K562 (cell line): ENCODE results near the gene HACD1. TPM values are rescaled to one million over a fixed set of nuclear protein-coding genes. Genes with fewer than 3 reads are reported as not detected.

ENCODE experiments used
- ATAC-seq: fragments of 200-7000 bp; cut with Tn5 transposase; 3 replicates; pipeline ENCODE4 v1.9.1; 2020; ENCODE audit warnings: moderate library complexity
- BruUV-seq: library from RNA; stranded (reverse); fragments of 400-500 nt; replicated peaks from 2 replicates; lab custom pipeline; 2021; lab: Mats Ljungman, UMichigan
- CTCF ChIA-PET: fragments of 300-600 bp; formaldehyde crosslinking; extraction: SDS; loops from one replicate; lab custom pipeline; 2021; ENCODE audit warnings: low intra/inter-chr PET ratio; lab: Yijun Ruan, JAX
- POLR2A ChIA-PET: fragments of 300-600, 350-650 bp; sonication (Branson Sonifier 250); formaldehyde crosslinking; extraction: SDS; loops from one replicate; lab custom pipeline; 2021; ENCODE audit warnings: antibody characterized with exemption, inconsistent platforms; lab: Yijun Ruan, JAX
- DNase-seq, 4 experiments: peaks; one replicate each; pipeline versions ENCODE4 v3.0.0 to v3.0.0-alpha.2; 2011 to 2018; ENCODE audit warnings: low spot score in 3 of 4, mixed read lengths in 3 of 4; ENCODE audit errors: extremely low read depth in 1 of 4
- FAIRE-seq: peaks from 2 replicates; lab custom pipeline; 2011; peaks lifted over from hg19 to GRCh38; lab: Jason Lieb, UNC
- H2AFZ ChIP-seq: 2 replicates; pipeline ENCODE4 v1.6.0; 2011; ENCODE audit warnings: low read depth, low read length, control low read depth, inconsistent platforms
- H3K27ac ChIP-seq: fragments of 200-600 bp; 3 replicates; pipeline ENCODE4 v1.8.0; 2011; ENCODE audit warnings: low read depth, mild to moderate bottlenecking, control low read depth, inconsistent platforms, low read length, moderate library complexity, mixed read lengths; ENCODE audit errors: extremely low read depth
- H3K27me3 ChIP-seq, 2 experiments: fragments of 300-600 bp in 1 of 2; 2 replicates in 1 of 2; 3 replicates in 1 of 2; pipeline versions ENCODE4 v1.6.0 to v1.8.0; 2011; ENCODE audit warnings: inconsistent platforms in 2 of 2, low read length in 2 of 2, mild to moderate bottlenecking in 1 of 2, mixed read lengths in 1 of 2, moderate library complexity in 1 of 2; ENCODE audit not compliant: control insufficient read depth in 2 of 2, insufficient read depth in 2 of 2
- H3K36me3 ChIP-seq: fragments of 300-600 bp; 3 replicates; pipeline ENCODE4 v1.8.0; 2011; ENCODE audit warnings: mild to moderate bottlenecking, low read length, inconsistent platforms; ENCODE audit not compliant: control insufficient read depth, insufficient read depth
- H3K4me1 ChIP-seq, 2 experiments: fragments of 200-600 bp in 1 of 2; replicated peaks in 1 of 2; 2 replicates in 1 of 2; 3 replicates in 1 of 2; pipeline versions ENCODE4 v1.5.1 to v1.8.0; 2011; ENCODE audit warnings: inconsistent platforms in 2 of 2, low read length in 2 of 2, mild to moderate bottlenecking in 1 of 2, mixed read lengths in 1 of 2, moderate library complexity in 1 of 2; ENCODE audit not compliant: control insufficient read depth in 2 of 2, insufficient read depth in 2 of 2
- H3K4me2 ChIP-seq: 2 replicates; pipeline ENCODE4 v1.6.1; 2011; ENCODE audit warnings: low read length, control low read depth, inconsistent platforms, mixed read lengths; ENCODE audit not compliant: insufficient read depth
- H3K4me3 ChIP-seq: fragments of 200-600 bp; sonication (generic), shearing (Covaris generic); 2 replicates; pipeline ENCODE4 v1.5.1; 2016; ENCODE audit warnings: control low read depth, inconsistent platforms
- H3K79me2 ChIP-seq: fragments of 200-600 bp; 3 replicates; pipeline ENCODE4 v1.8.0; 2011; ENCODE audit warnings: low read length, inconsistent platforms; ENCODE audit not compliant: control insufficient read depth, insufficient read depth
- H3K9ac ChIP-seq, 2 experiments: 2 replicates each; pipeline versions ENCODE4 v1.6.0 to v1.6.1; 2011; ENCODE audit warnings: low read depth in 2 of 2, low read length in 2 of 2, control low read depth in 1 of 2, inconsistent platforms in 1 of 2, mild to moderate bottlenecking in 1 of 2, mixed read lengths in 1 of 2; ENCODE audit not compliant: insufficient read depth in 1 of 2
- H3K9me1 ChIP-seq: one replicate; pipeline ENCODE4 v1.6.0; 2011; ENCODE audit warnings: inconsistent platforms, mild to moderate bottlenecking, low read length, moderate library complexity; ENCODE audit not compliant: control insufficient read depth, insufficient read depth
- H3K9me3 ChIP-seq: replicated peaks from 2 replicates; pipeline ENCODE4 v1.5.1; 2011; ENCODE audit warnings: low read depth, low read length, inconsistent platforms; ENCODE audit not compliant: control insufficient read depth, insufficient read depth
- H4K20me1 ChIP-seq: replicated peaks from 2 replicates; pipeline ENCODE4 v1.6.1; 2011; ENCODE audit warnings: low read length, inconsistent platforms, mixed read lengths; ENCODE audit not compliant: control insufficient read depth, insufficient read depth
- ADNP ChIP-seq: fragments of 200-800 bp; sonication (Bioruptor generic); IDR thresholded peaks from 2 replicates; pipeline ENCODE4 v1.6.1; 2016; ENCODE audit warnings: missing genetic modification characterization, missing compliant biosample characterization
- ASH1L ChIP-seq: fragments of 450-650 bp; IDR thresholded peaks from 2 replicates; pipeline ENCODE4 v1.6.1; 2018; ENCODE audit warnings: borderline replicate concordance, mild to moderate bottlenecking, low read depth; ENCODE audit not compliant: partially characterized antibody
- BCOR ChIP-seq: fragments of 450-650 bp; IDR thresholded peaks from 2 replicates; pipeline ENCODE4 v1.6.1; 2016
- CCAR2 ChIP-seq: fragments of 200-400 bp; formaldehyde crosslinking; IDR thresholded peaks from 2 replicates; pipeline ENCODE4 v1.6.1; 2017; ENCODE audit warnings: mild to moderate bottlenecking, low read depth, low read length
- CEBPB ChIP-seq: fragments of 450-650 bp; IDR thresholded peaks from 2 replicates; pipeline ENCODE4 v1.6.1; 2016; ENCODE audit warnings: missing genetic modification characterization, missing compliant biosample characterization
- CEBPG ChIP-seq, 3 experiments: fragments of 200-800 bp in 1 of 3; sonication (Bioruptor generic) in 1 of 3; sonication (generic) in 1 of 3; formaldehyde crosslinking in 1 of 3; IDR thresholded peaks in 2 of 3; conservative IDR thresholded peaks in 1 of 3; 2 replicates each; pipeline versions ENCODE4 v1.6.1 to v1.8.0; 2016 to 2022; ENCODE audit warnings: missing compliant biosample characterization in 2 of 3, missing genetic modification characterization in 2 of 3, mild to moderate bottlenecking in 1 of 3, missing genetic modification reagents in 1 of 3
- GTF2E2 ChIP-seq: fragments of 200-800 bp; sonication (Bioruptor generic); IDR thresholded peaks from 2 replicates; pipeline ENCODE4 v1.6.1; 2016; ENCODE audit warnings: missing genetic modification characterization, missing compliant biosample characterization
- HDAC3 ChIP-seq: fragments of 450-650 bp; IDR thresholded peaks from 2 replicates; pipeline ENCODE4 v1.6.1; 2018; ENCODE audit warnings: borderline replicate concordance, mild to moderate bottlenecking, moderate library complexity; ENCODE audit not compliant: partially characterized antibody
- MCM5 ChIP-seq: fragments of 450-650 bp; IDR thresholded peaks from 2 replicates; pipeline ENCODE4 v1.6.1; 2016; ENCODE audit warnings: low read depth
- RCOR1 ChIP-seq, 2 experiments: IDR thresholded peaks; 2 replicates each; pipeline ENCODE4 v1.6.1; 2012; ENCODE audit warnings: low read depth in 2 of 2, low read length in 2 of 2, borderline replicate concordance in 1 of 2, improper control_type of control experiment in 1 of 2
- SREBF1 ChIP-seq: fragments of 150-350 bp; IDR thresholded peaks from 2 replicates; pipeline ENCODE4 v1.6.1; 2014; ENCODE audit warnings: antibody characterized with exemption, low read depth, low read length, borderline replicate concordance
- YBX1 ChIP-seq: fragments of 450-650 bp; IDR thresholded peaks from 2 replicates; pipeline ENCODE4 v1.7.1; 2016; ENCODE audit warnings: mild to moderate bottlenecking
- ZC3H11A ChIP-seq: IDR thresholded peaks from 2 replicates; pipeline ENCODE4 v1.6.1; 2012; ENCODE audit warnings: low read depth, low read length, improper control_type of control experiment
- ZNF318 ChIP-seq, 2 experiments: fragments of 450-650 bp; IDR thresholded peaks; 2 replicates each; pipeline ENCODE4 v1.6.1; 2016; ENCODE audit warnings: mild to moderate bottlenecking in 2 of 2, borderline replicate concordance in 1 of 2, low read depth in 1 of 2, moderate library complexity in 1 of 2
- ZNF384 ChIP-seq: IDR thresholded peaks from 2 replicates; pipeline ENCODE4 v1.6.1; 2012; ENCODE audit warnings: low read depth, low read length, improper control_type of control experiment
- WGBS: fragments of 100-300 bp; shearing (Covaris generic); methylation state at CpG from one replicate; pipeline ENCODE4 v1.1.6; 2016; ENCODE audit warnings: low coverage, mixed read lengths; ENCODE audit not compliant: insufficient coverage; ENCODE audit errors: missing lambda C conversion rate; 5-methylcytosine and 5-hydroxymethylcytosine counted together
- in situ Hi-C: fragments of 300-500 bp; cut with MboI; formaldehyde crosslinking; loops from 4 replicates; pipeline ENCODE4 v1.15.0; 2018; ENCODE audit warnings: inconsistent platforms, mixed read lengths
- intact Hi-C: fragments of 100-400 bp; cut with micrococcal nuclease; formaldehyde crosslinking; loops from 2 replicates; pipeline ENCODE4 v1.14.2; 2022
- polyA plus RNA-seq, 8 experiments: library from polyadenylated mRNA; depleted of rRNA in 4 of 8; stranded (reverse) in 5 of 8; unstranded in 3 of 8; fragments of >200 nt; fragmentation: Nextera tagmentation in 2 of 8; fragmentation: Illumina TruSeq in 1 of 8; extraction: Ambion mirVana in 2 of 8; extraction: Trizol in 1 of 8; gene quantifications; 2 replicates each; pipeline versions ENCODE4 v1.2.1 to v1.2.3, GENCODE V29; 2011 to 2014; ENCODE audit warnings: inconsistent platforms in 1 of 8, missing spikeins in 1 of 8
- total RNA-seq, 7 experiments: library from RNA; depleted of rRNA in 6 of 7; stranded (reverse); fragments of >200 nt in 6 of 7; fragmentation: Illumina TruSeq in 2 of 7; extraction: Trizol in 2 of 7; gene quantifications; 2 replicates each; pipeline versions ENCODE4 v1.2.1 to v1.2.3, GENCODE V29; 2011 to 2021; ENCODE audit warnings: low replicate concordance in 1 of 7

Gene HACD1
- total and polyA plus RNA-seq, 9 of the 15 experiments (the other 6 are each of a cell fraction or from before 2014, with no cell fraction given), result 0.99 to 4.5 (median 2.4) TPM

- no peak for FAIRE-seq
- intact Hi-C loops (no loop called here), in situ Hi-C loops (no loop called here)
- Histone ChIP-seq H3K4me3 (no peak overlapping the region), H3K79me2 (peaks cover 92% of the 10 kb centered on the region), H3K4me1 (peaks cover 19 to 80% of the 10 kb centered on the region in 2 experiments), H3K4me2 (peak overlapping the region; percentile 28; the same call in 1 of the 2 replicates), H2AFZ (no peak overlapping the region), H4K20me1 (peaks cover 13% of the 10 kb centered on the region; the same call in 1 of the 2 replicates), H3K9me1 (no peaks in the 10 kb centered on the region), H3K27ac (no peak overlapping the region), H3K27me3 (no peaks in the 10 kb centered on the region), H3K9me3 (no peaks in the 10 kb centered on the region), H3K36me3 (peaks cover 17% of the 10 kb centered on the region), H3K9ac (no peak overlapping the region)
- WGBS, result 44% methylated on average over 3 of the region's 4 CpGs
- ChIA-PET POLR2A (interaction anchor here (0.6 to 2.0 kb wide), 4 partner anchors 11 to 1806 kb away, joined by 3 to 9 read pairs (median 4); partner anchors contain the start of gene STAM), CTCF (no interaction called here)
- ATAC-seq, result no peak
- peak in 1 of 4 experiments; percentile 29 for DNase-seq
- no TSS peak for BruUV-seq
- TF ChIP-seq ASH1L (no peak), CEBPG (CRISPR knock-in tag; IDR thresholded peaks at IDR 0.05) (no peak), CEBPG (tag; conservative IDR thresholded peaks at IDR 0.05 in 1 of 2, IDR thresholded peaks at IDR 0.05 in 1 of 2) (peak in 1 of 2 experiments; percentile 69; a peak in 2 of 4 replicates), RCOR1 (IDR thresholded peaks at IDR 0.05; ENCODE audit: borderline replicate concordance in 1 of 2, low read depth in 2 of 2, low read length in 2 of 2) (peak in 1 of 2 experiments; percentile 36; a peak in 1 of 4 replicates), ZC3H11A (no peak), MCM5 (no peak), ADNP (peak; percentile 35; the same call in 1 of the 2 replicates), YBX1 (no peak), GTF2E2 (tag) (0 out of 2 replicates have a peak, but pooled peaks have one; percentile 30), ZNF318 (IDR thresholded peaks at IDR 0.05; ENCODE audit: borderline replicate concordance in 1 of 2, low read depth in 1 of 2) (no peak), CEBPB (tag) (peak; percentile 71), SREBF1 (no peak), BCOR (peak; percentile 24; the same call in 1 of the 2 replicates), CCAR2 (no peak), ZNF384 (peak; percentile 93), HDAC3 (no peak)
Observed at GRCh38 chr10:17659365-17659764, 42.2 kb upstream of the HACD1 start.
